NCI-H1694 treated with DMSO at 0.1 percent for 48 hours (cell line): ENCODE measurements around the gene SH3GL3.

Experiments
- DNase-seq: peaks from one replicate; lab custom pipeline; 2025; lab: John Stamatoyannopoulos, UW

The SH3GL3 gene

GRCh38 chr15:83504365-83504764, 57.2 kb downstream of the SH3GL3 start:
- DNase-seq = no peak

- DNase-seq = no peak
Measured at GRCh38 chr15:83510001-83510400, 62.9 kb downstream of the SH3GL3 start.

- DNase-seq = no peak
Measured at GRCh38 chr15:83512459-83512858, 65.3 kb downstream of the SH3GL3 start.

- no peak for DNase-seq
Measured at GRCh38 chr15:83514584-83514983, 67.4 kb downstream of the SH3GL3 start.

- no peak for DNase-seq
Measured at GRCh38 chr15:83515164-83515563, 68.0 kb downstream of the SH3GL3 start.

GRCh38 chr15:83516935-83517334, 69.8 kb downstream of the SH3GL3 start:
- no peak for DNase-seq

GRCh38 chr15:83526319-83526718, 79.2 kb downstream of the SH3GL3 start:
- no peak for DNase-seq

- no peak for DNase-seq
Measured at GRCh38 chr15:83533410-83533962, 86.3 kb downstream of the SH3GL3 start.

- no peak for DNase-seq
Measured at GRCh38 chr15:83537606-83538005, 90.5 kb downstream of the SH3GL3 start.

- no peak for DNase-seq
Measured at GRCh38 chr15:83538682-83539081, 91.5 kb downstream of the SH3GL3 start.

- no peak for DNase-seq
Measured at GRCh38 chr15:83545804-83546511, 98.8 kb downstream of the SH3GL3 start.

- DNase-seq = no peak
Measured at GRCh38 chr15:83546512-83546888, 99.4 kb downstream of the SH3GL3 start.

- no peak for DNase-seq
Measured at GRCh38 chr15:83547168-83547567, 100.0 kb downstream of the SH3GL3 start.

GRCh38 chr15:83549623-83550022, 102.5 kb downstream of the SH3GL3 start:
- no peak for DNase-seq

- no peak for DNase-seq
Measured at GRCh38 chr15:83554558-83554957, 107.4 kb downstream of the SH3GL3 start.

- no peak for DNase-seq
Measured at GRCh38 chr15:83555383-83555782, 108.2 kb downstream of the SH3GL3 start.

- DNase-seq = no peak
Measured at GRCh38 chr15:83556068-83556467, 108.9 kb downstream of the SH3GL3 start.

GRCh38 chr15:83556754-83557153, 109.6 kb downstream of the SH3GL3 start:
- DNase-seq = no peak

GRCh38 chr15:83558146-83558545, 111.0 kb downstream of the SH3GL3 start:
- DNase-seq = no peak

GRCh38 chr15:83559310-83559966, 112.3 kb downstream of the SH3GL3 start:
- peak; percentile 26 for DNase-seq

GRCh38 chr15:83561661-83562060, 114.5 kb downstream of the SH3GL3 start:
- no peak for DNase-seq

GRCh38 chr15:83565138-83565537, 118.0 kb downstream of the SH3GL3 start:
- DNase-seq = no peak

- peak; percentile 0 for DNase-seq
Measured at GRCh38 chr15:83565553-83566159, 118.5 kb downstream of the SH3GL3 start.
